Activated CD4-positive, alpha-beta T cell treated with anti-CD3 and anti-CD28 coated beads for 4 hours (primary cell): ENCODE results near the gene IBA57.

Experiments
- DNase-seq, 2 donors: peaks; one replicate each; pipeline ENCODE4 v3.0.0-alpha.2; 2020

Gene IBA57

DNA sequence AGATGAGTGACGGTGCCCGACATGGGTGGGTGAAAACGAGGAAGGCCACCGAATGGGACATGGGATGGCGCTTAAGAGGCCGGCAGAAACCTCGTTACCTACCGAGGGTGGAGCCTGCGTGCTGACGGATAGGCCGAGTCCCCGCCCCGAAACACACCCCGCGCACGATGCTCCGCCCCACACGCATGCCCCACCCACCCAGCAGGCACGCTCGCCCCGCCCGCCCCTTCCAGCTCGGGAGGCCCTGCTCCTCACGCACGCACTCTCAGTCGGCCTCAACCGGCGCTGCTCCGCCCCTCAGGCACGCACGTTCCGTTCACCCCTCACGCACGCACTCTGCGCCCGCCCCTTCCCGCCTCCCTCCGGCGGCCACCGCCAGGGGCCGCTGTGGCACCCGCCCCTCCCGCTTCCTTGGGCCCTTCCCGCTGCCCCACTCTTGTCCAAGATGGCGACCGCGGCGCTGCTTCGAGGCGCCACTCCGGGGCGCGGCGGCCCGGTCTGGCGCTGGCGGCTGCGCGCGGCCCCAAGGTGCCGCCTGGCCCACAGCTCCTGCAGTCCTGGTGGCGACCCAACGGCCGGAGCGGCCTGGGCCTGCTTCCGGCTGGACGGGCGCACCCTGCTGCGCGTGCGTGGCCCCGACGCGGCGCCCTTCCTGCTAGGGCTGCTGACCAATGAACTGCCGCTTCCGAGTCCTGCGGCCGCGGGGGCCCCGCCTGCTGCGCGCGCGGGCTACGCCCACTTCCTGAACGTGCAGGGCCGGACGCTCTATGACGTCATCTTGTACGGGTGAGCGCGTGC lies at the start of gene IBA57:
Gene IBA57 (plus strand): TSS at position 433 of the 798 bp plus-strand sequence. CDS start 13 bp downstream, at position 446.
- peak; percentile 99 to 100 for DNase-seq

DNA sequence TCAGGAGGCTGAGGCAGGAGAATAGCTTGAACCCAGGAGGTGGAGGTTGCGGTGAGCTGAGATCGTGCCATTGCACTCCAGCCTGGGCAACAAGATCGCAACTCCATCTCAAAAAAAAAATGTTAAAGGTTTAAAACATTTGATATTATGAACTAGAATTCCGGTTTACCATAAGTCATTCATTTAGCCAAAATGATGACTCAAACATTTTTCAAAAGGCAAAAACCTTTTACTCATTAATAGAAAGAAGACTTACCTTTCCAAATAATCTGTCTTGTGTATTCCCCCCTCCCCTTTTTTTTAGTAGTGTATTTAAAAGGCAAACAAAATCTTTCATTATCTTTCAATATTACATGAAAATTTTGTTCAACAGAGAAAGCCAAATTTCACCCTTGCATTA lies 48.3 kb upstream of the IBA57 start:
- DNase-seq: no peak

DNA sequence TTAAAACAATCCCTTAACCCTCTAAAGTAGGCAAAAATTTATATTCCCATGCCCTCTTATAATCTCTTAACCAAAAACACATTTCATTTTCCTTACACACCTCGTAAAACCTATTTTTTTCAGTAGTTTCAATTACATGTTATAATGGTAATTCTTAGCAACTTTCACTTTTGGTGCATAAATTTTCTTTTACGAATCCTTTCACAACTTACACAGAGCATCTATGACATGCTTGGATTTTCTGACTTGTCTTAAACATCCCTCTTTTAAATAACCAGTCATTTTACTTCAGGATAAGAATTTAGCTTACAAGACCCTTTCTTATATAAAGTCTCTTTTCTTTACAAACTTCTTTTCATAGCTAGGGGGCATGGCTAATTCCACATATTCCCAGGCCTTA lies 47.6 kb upstream of the IBA57 start:
- no peak for DNase-seq

DNA sequence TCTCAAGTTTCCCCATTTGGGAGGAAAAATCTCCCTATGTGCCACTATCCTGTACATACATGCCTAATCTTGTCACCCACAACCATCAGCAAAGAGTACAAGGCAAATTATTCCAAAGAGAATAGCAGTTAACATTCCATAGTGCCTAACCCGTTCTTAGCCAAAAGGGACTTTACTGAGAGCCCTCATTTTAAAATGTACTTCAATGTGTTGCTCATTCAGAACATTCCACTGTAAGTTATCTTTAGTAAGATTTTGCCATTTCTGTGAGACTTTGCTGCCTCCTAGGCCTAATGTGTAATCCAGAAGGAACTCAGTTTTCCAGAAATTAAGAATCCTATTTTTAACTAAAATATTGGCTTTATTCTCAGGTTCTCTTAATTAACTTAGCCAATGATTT lies 45.3 kb upstream of the IBA57 start:
- no peak for DNase-seq

DNA sequence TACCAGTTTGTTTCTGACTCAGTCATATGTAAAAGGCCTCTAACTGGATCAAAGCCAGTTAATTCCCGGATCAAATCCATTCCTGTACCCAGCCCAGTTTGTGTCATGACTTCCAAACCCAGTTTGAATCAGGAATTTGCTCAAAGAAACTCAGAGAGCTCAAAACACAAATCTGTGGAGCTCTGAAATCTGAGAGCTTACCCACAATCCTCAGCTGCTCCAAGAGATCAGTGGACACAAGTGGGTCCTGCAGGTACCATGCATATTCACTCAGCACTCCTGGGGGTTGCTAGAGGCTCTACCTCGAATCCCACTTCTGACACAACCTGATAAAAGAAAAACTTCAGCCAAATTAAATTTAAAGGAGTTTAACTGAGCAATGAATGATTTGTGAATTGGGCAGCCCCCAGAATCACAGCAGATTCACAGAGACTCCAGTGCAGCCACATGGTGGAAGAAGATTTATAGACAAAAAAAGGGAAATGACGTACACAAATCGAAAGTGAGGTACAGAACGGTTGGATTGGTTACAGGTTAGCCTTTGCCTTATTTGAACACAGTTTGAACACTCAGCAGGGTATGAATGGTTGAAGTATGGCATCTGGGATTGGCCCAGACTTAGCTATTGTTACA lies 44.6 kb upstream of the IBA57 start:
- DNase-seq: no peak

DNA sequence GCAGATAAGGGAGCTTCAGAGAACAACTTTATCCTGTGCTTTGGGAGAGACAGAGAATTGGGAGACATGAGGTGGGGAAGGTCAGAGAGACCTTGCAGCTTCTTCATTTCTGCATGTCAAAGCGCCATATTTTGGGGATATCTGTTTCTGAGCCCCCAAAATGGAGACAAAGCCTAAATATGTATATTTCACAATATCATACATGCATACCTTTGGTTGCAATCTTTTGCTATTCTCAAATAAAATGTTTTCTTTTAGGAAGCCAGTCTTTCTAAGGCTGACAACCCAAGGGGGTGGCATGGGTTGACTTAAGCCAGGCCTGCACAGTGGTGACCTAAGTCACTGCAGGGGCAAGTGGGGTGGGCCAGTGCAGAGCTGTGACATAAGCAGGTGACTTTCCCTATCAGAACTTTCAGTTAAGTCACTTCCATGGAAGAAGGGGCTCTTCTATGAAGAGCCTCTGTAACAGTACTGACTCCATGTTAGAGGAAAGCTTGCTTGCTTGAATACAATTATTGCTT lies 42.6 kb upstream of the IBA57 start:
- no peak for DNase-seq

DNA sequence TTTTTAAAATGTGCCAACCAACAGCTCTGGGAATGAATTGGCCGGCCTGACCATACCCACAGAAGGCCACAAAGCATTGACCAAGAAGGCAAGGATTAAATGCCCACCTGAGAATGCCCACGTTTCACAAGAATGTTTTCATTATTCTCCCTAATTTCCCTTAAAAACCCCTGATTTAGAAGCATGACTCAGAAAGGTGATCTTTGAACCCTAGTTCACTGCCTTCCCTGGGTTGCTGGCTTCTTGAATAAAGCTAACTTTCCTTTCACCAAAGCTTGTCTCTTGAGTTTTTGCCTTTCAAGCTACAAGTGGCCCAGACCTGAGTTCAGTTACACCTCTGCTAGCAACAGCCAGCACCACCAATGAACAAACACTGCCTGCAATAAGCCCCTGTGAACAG lies 42.1 kb upstream of the IBA57 start:
- DNase-seq: no peak

DNA sequence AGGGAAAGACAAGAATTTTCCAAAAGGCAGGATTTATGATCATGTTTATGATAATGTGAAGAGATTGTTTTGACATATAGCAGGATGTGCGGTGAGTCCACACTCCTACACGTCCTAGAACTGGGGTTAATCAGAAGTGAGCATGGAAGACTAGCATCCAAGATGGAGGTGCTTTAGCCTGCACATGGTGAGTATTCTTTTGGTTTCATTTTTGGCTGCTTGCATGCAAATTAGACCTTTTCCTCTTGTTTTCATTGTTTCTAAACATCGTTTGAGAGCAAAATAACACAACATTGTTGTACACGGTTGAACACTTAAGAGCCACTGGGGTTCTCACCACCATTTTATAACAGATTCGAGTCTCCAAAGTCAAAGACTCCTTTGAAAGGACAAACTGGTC lies 40.4 kb upstream of the IBA57 start:
- no peak for DNase-seq

DNA sequence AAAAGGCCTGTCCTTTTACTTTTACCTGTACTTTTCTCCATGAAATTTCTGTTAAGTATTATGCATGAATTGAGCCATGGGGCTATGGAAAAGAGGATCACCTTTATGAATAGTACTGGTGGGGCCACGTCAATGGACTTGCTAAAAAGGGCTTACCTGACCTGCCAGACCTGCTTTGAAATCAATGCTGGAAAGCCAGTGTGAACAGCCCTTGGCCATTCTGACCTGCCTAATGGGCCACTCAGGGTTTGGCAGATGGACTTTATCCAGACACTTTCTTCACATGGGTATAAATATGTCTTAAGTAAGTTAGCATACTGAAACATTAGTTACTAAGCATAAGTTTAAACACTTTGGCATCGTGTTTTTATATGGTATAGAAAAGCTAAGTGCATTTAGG lies 33.8 kb upstream of the IBA57 start:
- DNase-seq: no peak

DNA sequence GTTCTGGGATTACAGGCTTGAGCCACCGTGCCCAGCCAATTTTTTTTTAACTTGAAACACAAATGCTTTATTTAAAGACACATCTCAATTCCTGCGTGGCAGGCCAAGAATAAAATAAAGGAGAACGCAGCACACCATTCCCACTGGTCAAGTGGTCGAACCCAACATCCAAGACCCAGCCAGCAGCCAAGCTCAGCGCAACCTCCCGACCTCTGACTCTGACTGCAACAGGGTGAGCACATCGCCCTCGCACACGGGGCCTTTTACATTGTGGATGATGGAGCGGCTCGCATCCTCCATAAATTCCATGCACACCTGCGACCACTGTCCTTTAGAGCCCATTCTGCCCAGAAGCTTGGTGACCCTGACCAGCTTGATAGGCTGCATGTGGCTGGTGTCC lies 31.0 kb upstream of the IBA57 start:
- no peak for DNase-seq

DNA sequence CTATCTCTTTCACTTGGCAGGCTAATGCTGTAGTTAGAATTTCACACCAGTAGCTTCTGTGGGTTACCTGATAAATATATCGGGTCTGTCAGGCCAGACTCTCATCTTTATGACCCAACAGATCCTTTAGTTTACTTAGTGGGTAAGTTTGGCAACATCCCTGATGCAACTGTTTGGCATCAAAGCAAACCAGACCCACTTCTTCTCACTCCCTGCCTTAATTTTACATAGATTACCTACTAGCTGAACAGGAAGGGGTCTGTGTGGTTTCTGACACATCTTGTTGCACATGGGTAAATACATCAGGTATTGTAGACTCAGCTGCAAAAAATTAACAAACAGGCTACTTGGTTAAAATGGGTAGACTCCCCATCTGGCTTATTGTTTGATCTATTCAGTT lies 28.7 kb upstream of the IBA57 start:
- DNase-seq: no peak

DNA sequence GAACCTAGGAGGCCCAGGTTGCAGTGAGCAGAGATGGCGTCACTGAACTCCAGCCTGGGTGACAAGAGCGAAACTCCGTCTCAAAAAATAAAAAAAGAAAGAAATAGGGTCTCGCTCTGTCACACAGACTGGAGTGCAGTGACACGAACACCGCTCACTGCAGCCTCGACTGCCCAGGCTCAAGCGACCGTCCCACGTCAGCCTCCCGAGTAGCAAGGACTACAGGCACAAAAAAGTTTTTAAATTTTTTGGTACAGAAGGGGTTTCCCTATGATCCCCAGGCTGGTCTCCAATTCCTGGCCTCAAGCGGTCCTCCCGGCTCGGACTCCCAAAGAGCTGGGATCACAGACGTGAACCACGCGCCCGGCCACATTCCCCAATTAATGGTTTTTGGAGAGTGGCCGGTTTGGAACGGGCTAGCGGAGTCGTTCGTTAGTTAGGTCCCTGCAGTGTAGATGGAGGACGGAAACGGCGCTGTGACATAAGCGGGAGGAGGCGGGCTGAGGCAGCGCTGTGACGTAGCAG lies 26.1 kb upstream of the IBA57 start:
- no peak for DNase-seq

DNA sequence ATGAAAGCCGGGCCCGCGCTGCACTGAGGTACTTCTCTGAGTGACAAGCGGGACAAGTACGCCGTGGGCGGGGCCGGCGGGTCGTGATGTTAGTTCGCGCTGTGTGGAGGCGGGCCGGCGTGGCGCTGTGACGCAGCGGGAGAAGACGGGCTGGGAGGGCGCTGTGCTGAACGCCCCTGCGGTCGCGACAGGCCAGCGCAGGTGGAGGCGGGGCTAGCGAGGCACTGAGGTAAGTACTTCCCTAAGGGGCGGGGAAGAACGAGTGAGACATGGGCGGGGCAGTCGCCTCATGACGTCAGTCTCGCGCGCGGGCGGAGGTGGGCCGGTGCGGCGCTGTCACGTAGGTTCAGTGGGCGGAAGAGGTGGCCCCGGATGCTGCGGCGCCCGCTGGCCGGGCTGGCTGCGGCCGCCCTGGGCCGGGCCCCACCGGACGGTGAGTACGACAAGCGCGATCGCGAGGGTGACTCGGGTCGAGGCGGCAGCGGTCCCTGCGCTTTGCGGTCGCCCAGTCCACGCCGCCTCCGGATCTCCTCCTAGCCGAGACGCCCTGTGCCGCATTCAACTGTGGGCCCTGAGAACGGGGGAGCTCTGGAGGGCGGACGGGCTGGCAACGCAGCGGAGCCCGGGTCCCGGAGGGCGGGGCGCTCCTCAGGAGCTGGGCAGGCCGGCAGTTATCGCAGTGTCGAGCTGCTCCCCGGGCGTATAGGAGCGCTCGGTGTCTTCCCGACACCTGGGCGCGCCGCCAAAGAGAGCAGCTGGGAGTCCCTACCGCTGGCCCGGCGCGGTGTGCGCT lies 25.5 kb upstream of the IBA57 start, which contains the start of gene GUK1:
Gene GUK1 (plus strand): TSS at position 349 of the 793 bp plus-strand sequence. CDS start 24 bp downstream, at position 373.
- DNase-seq: peak; percentile 100

DNA sequence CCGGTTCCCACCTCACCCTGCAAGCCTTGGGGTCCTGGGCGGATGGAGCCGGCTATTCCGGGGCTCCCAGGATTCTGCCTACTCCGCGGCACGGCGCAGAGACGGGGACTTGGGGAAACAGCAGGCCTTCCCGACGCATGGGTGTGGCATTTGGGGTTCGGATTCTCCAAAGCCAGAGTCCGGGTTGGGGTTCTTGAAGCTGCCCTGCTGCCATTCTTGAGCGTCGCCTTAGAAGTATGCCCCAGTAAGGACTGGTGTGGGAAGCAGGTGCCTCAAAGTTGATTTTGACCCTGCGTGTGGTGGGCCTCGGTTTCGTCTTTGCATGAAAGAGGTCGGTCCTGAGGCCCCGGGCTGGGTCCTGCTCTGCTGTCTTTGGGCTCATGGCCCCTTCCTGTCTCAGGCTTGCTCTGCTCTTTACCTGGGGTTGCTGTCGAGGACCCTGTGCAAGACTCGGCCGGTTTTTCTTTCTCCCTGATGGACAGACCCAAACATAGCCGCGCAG lies 24.8 kb upstream of the IBA57 start:
- DNase-seq: no peak

DNA sequence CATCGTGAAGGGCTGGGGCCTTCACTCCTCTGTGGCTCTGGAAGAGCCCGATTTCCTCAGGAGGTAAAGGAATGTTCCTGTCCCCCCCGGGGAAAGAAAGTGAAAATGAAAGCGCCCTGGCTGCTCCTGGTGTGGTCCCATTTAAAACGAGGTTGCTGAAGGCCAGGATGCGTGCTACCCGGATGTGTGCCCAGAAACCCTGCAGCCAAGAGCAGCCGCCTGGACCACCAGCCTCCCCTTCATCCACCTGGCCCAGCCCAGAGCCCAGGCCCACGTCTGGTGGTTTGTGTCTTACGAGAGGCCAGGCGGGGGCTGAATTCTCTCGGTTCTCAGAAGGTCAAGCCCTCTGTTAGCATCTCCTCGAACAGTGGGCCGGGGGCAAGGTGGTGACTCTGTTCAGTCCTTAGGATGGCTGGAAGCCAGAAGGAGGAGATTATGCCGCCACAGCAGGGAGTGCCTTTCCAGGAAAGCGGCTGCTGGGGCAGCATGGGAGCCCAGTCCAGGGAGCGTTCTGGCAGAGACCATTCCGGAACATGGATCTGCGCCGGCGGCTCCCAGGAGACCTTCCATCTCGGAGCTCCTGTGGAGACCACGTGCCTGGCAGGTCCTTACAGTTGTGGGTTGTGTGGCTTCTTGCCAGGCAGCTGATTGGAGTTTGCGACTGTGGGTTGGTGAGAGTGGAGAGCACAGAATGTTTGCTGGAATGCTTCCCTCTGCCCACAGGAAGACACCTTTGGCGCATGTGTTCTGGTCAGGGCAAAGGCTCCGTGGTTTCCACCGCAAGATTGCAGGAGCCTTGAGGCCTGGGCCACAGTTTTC lies 24.2 kb upstream of the IBA57 start:
- DNase-seq: peak in 1 of 2 donors; percentile 27

DNA sequence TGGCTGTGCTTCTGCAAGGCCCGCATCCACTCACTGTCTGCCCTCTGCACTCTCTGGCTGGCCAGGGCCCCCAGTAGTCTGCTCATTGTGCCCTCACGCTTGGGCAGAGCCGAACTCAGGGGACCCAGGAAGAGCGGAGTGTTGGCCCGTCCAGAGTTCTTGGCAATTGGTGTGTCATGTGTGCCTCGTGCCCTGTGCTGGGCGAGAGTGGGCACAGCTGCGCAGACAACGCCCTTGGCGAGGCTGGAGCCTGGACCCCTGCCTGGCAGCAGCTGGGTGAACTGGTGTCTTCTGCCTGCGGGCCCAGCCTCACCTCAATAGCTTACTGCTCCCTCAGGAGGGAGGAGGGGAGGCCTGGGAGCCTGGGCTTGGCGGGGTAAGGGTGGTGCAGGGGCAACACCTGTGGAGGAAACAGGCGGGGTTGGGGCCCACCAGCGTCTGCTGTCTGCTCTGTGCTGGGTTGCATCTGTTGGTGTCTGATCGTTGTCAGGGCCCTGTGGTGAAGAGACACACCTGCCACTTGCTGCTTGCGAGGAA lies 23.4 kb upstream of the IBA57 start:
- no peak for DNase-seq

DNA sequence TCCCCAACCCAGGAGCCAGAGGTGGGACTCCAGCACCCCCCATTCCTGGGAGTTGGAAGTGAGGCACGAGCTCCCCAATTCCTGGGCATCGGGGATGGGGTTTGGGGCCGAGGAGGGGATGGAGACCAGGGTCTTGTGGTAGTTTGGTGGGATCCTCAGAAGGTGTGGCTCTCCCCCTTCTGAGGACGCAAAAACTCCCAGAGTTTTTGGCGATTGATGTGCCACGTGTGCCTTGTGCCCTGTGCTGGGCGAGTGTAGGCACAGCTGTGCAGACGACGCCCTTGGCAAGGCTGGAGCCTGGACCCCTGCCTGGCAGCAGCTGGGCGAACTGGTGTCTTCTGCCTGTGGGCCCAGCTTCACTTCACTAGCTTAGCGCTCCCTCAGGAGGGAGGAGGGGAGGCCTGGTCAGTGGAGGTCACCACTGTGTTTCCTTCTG lies 22.9 kb upstream of the IBA57 start:
- DNase-seq: no peak

DNA sequence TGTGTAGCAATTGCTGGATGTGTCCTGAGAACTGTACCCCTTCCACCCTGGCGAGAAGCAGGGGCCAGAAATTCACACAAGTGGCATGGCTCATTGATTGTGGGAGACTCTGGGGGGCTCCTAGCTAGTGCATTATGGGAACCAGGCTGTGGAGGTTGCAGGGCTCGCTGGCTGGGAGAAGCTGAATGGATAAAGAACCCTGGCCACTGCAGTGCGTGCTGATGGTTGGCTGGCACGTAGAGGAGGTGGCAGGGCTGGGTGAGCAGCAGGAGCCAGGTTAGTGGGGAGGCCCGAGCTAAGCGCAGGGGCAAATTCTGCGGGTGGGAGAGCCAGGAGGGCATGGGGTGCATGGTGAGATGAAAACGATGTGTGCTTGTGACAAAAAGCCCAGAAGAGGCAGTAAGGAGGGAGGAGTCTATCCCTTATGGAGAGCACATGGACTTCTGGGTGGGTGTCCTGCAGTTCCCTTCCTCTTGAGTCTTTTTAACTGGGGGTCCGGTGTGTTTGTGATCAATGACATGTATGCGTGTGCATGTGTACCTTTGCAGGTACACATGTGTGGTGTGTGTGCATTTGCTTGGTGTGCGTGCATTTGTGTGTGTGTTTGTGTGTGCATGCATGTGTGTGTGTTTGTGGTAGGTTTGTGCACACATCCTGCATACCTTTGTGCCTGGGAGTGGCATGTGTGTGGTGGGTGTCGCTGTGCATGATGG lies 22.0 kb upstream of the IBA57 start:
- DNase-seq: no peak

DNA sequence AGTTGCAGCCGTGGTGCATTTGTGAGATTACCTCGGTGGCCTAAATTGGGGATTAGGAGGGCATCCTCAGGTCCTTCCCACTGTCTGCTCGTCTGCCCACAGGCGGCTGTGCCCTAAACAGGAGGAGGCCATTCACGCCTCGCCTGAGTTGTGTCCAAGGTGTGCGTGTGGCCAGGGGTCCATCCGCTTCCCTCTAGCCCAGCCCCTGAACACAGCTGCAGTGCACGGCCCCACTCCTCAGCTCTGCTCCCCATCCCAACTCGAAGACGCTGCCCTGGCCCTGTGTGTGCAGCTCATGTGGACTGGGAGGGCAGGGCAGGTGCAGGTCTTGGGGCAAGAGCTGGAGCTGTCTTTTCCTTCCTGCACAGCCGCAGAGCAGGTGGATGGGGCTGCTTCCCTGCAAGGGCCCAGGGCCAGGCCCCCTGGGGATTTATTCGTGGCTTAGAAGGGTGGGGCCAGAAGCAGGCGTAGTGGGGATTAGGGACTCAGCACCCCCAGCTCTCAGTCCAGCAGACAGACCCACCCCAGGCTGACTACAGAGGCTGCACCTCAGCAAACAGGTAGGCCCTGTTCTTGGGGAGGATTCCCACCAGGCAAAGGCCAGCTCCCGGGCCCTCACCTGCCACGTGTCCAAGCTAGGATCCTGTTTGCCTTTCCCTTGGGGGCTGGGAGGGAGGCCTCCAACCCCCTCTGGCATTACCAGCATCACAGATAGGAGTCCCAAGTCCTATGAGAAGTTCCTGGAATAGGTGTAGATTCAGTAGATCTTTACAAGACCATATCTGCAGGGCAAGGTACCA lies 21.2 kb upstream of the IBA57 start:
- no peak for DNase-seq

DNA sequence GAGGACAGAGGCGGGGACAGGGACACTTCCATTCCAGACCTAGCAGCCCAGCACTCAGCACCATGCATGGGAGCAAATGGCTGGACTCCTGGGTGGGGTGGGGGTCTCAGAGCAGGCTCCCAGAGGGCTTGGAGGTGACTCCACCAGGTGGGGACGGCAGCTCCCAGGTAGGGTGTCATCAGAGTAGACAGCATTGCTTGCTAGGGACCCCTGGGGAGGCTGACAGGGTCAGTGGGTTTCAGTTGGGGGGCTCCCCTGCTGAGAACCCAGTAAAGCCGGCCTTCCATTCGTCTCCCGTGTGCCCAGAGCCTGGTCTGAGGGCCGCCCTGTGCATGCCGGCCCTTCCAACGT lies 20.6 kb upstream of the IBA57 start:
- no peak for DNase-seq
